Large intestine (tissue), 3 donors: ENCODE results near the gene EML4. TPM values are rescaled to one million over a fixed set of nuclear protein-coding genes. Genes with fewer than 3 reads are reported as not detected.

Experiments
- DNase-seq, 2 donors: peaks; one replicate each; pipeline versions ENCODE4 v3.0.0 to v3.0.0-alpha.2; 2013
- H3K27ac ChIP-seq: one replicate; pipeline ENCODE4 v1.5.1; 2013; ENCODE audit warnings: low read length
- H3K27me3 ChIP-seq: 2 replicates; pipeline ENCODE4 v1.6.1; 2013; ENCODE audit warnings: low read length; ENCODE audit not compliant: control insufficient read depth, insufficient read depth
- H3K36me3 ChIP-seq: 2 replicates; pipeline ENCODE4 v1.6.1; 2013; ENCODE audit warnings: low read length; ENCODE audit not compliant: control insufficient read depth, insufficient read depth
- H3K4me1 ChIP-seq: one replicate; pipeline ENCODE4 v1.6.1; 2013; ENCODE audit warnings: low read length; ENCODE audit not compliant: control insufficient read depth, insufficient read depth
- H3K4me3 ChIP-seq: one replicate; pipeline ENCODE4 v1.5.1; 2013; ENCODE audit warnings: low read length
- H3K9me3 ChIP-seq: one replicate; pipeline ENCODE4 v1.6.1; 2013; ENCODE audit warnings: mild to moderate bottlenecking, low read depth, low read length, moderate library complexity; ENCODE audit not compliant: control insufficient read depth
- WGBS: methylation state at CpG from one replicate; pipeline ENCODE4 v1.1.5; 2013; ENCODE audit warnings: low lambda C conversion rate; ENCODE audit not compliant: insufficient coverage; 5-methylcytosine and 5-hydroxymethylcytosine counted together
- polyA plus RNA-seq: library from polyadenylated mRNA; unstranded; fragments of 120-200 nt; gene quantifications from one replicate; pipeline ENCODE4 v1.2.1, GENCODE V29; 2013

EML4 gene
- polyA plus RNA-seq, 1 donor = 129 TPM

GRCh38 chr2:42186366-42186765 lies 17.2 kb downstream of the EML4 start:
- 50% methylated on average over 1 of the region's 1 CpG for WGBS
- H3K4me1 ChIP-seq = peaks cover 41% of the 10 kb centered on the region
- H3K9me3 ChIP-seq = no peaks in the 10 kb centered on the region
- peaks cover 6% of the 10 kb centered on the region for H3K36me3 ChIP-seq
- H3K4me3 ChIP-seq = no peak overlapping the region
- H3K27ac ChIP-seq = no peak overlapping the region
- no peak for DNase-seq
- H3K27me3 ChIP-seq = no peaks in the 10 kb centered on the region

GRCh38 chr2:42186945-42187632 lies 17.9 kb downstream of the EML4 start:
- 100% methylated on average over 3 of the region's 8 CpGs for WGBS
- Histone ChIP-seq H3K27ac (no peak overlapping the region), H3K4me3 (no peak overlapping the region), H3K27me3 (no peaks in the 10 kb centered on the region), H3K36me3 (peaks cover 3% of the 10 kb centered on the region), H3K4me1 (peaks cover 48% of the 10 kb centered on the region), H3K9me3 (no peaks in the 10 kb centered on the region)
- DNase-seq = no peak

DNA sequence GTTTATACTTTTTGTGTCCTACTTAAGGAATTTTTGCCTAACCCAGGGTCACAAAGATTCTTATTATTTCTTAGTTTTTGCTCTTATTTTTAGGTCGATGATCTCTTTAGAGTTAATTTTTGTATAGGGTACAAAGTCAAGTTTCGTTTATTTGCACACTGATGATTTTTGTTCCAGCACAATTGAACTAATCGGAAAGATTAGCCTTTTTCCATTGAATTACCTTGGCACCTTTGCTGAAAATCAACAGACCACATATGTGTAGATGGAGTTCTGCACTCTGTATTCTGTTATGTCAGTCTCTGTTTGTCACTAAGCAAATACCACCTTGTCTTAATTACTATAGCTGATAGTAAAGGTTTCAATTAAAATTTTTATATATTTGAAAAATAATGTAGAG lies 18.7 kb downstream of the EML4 start:
- no peak overlapping the region for H3K4me3 ChIP-seq
- no peak for DNase-seq
- 12% methylated on average over 2 of the region's 3 CpGs for WGBS
- H3K27ac ChIP-seq = no peak overlapping the region
- no peaks in the 10 kb centered on the region for H3K27me3 ChIP-seq
- H3K9me3 ChIP-seq = no peaks in the 10 kb centered on the region
- H3K36me3 ChIP-seq = no peaks in the 10 kb centered on the region
- peaks cover 56% of the 10 kb centered on the region for H3K4me1 ChIP-seq

GRCh38 chr2:42189235-42189566 lies 20.0 kb downstream of the EML4 start:
- no peak overlapping the region for H3K27ac ChIP-seq
- H3K9me3 ChIP-seq = no peaks in the 10 kb centered on the region
- peaks cover 61% of the 10 kb centered on the region for H3K4me1 ChIP-seq
- no peaks in the 10 kb centered on the region for H3K36me3 ChIP-seq
- no CpG with 5 or more reads among the region's 2 CpGs for WGBS
- no peak overlapping the region for H3K4me3 ChIP-seq
- no peaks in the 10 kb centered on the region for H3K27me3 ChIP-seq
- no peak for DNase-seq

GRCh38 chr2:42190191-42190590 lies 21.0 kb downstream of the EML4 start:
- Histone ChIP-seq H3K4me3 (no peak overlapping the region), H3K27ac (peak overlapping the region; percentile 65), H3K4me1 (peaks cover 68% of the 10 kb centered on the region), H3K36me3 (no peaks in the 10 kb centered on the region), H3K27me3 (no peaks in the 10 kb centered on the region), H3K9me3 (no peaks in the 10 kb centered on the region)
- no peak for DNase-seq
- 33% methylated on average over 1 of the region's 2 CpGs for WGBS

GRCh38 chr2:42191285-42192009 lies 22.3 kb downstream of the EML4 start:
- no peak overlapping the region for H3K4me3 ChIP-seq
- peaks cover 65% of the 10 kb centered on the region for H3K4me1 ChIP-seq
- WGBS = 29% methylated on average over 1 of the region's 10 CpGs
- no peaks in the 10 kb centered on the region for H3K9me3 ChIP-seq
- no peaks in the 10 kb centered on the region for H3K27me3 ChIP-seq
- peak overlapping the region; percentile 65 for H3K27ac ChIP-seq
- peak; percentile 77 to 92 for DNase-seq
- no peaks in the 10 kb centered on the region for H3K36me3 ChIP-seq

GRCh38 chr2:42192010-42192373 lies 22.8 kb downstream of the EML4 start:
- WGBS = no CpG with 5 or more reads among the region's 5 CpGs
- H3K27ac ChIP-seq = peak overlapping the region; percentile 65

GRCh38 chr2:42192652-42193566 lies 23.8 kb downstream of the EML4 start:
- Histone ChIP-seq H3K4me3 (no peak overlapping the region), H3K27me3 (no peaks in the 10 kb centered on the region), H3K27ac (peak overlapping the region; percentile 65), H3K4me1 (peaks cover 76% of the 10 kb centered on the region), H3K9me3 (no peaks in the 10 kb centered on the region), H3K36me3 (no peaks in the 10 kb centered on the region)
- 33% methylated on average over 2 of the region's 3 CpGs for WGBS
- DNase-seq = no peak

More at GRCh38 chr2:42192010-42192373, 22.8 kb downstream of the EML4 start:
- no peaks in the 10 kb centered on the region for H3K27me3 ChIP-seq
- no peak for DNase-seq
- peaks cover 70% of the 10 kb centered on the region for H3K4me1 ChIP-seq
- H3K9me3 ChIP-seq = no peaks in the 10 kb centered on the region
- H3K36me3 ChIP-seq = no peaks in the 10 kb centered on the region
- H3K4me3 ChIP-seq = no peak overlapping the region

- no peak for DNase-seq
- H3K4me3 ChIP-seq = no peak overlapping the region
- H3K4me1 ChIP-seq = peaks cover 75% of the 10 kb centered on the region
- no peaks in the 10 kb centered on the region for H3K36me3 ChIP-seq
- H3K27me3 ChIP-seq = no peaks in the 10 kb centered on the region
- peak overlapping the region; percentile 40 for H3K27ac ChIP-seq
- no peaks in the 10 kb centered on the region for H3K9me3 ChIP-seq
Observed at GRCh38 chr2:42193722-42194187, 24.6 kb downstream of the EML4 start.

DNA sequence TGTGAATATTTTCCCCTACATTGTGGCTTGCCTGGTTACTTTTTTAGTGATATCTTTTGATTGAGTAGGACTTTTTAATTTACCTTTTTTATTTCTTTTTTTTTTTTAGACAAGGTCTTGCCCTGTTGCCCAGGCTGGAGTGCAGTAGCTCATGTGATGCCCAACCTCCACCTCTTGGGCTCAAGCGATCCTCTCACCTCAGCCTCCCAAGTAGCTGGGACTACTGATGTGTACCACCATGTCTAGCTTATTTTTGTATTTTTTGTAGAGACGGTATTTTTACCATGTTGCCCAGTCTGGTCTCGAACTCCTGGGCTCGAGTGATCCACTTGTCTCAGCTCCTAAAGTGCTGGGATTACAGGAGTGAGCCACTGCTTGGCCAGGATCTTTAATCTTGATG lies 25.3 kb downstream of the EML4 start:
- Histone ChIP-seq H3K9me3 (no peaks in the 10 kb centered on the region), H3K4me1 (peaks cover 71% of the 10 kb centered on the region), H3K27me3 (no peaks in the 10 kb centered on the region), H3K27ac (peak overlapping the region; percentile 28), H3K36me3 (no peaks in the 10 kb centered on the region), H3K4me3 (no peak overlapping the region)
- WGBS = no CpG with 5 or more reads among the region's 4 CpGs
- no peak for DNase-seq
